Stimulated activated CD8-positive, alpha-beta memory T cell treated with anti-CD3 and anti-CD28 coated beads, Interleukin-12 subunit alpha, Interleukin-12 subunit beta, amount 100 ng/mL, for 4 hours (primary cell): ENCODE data around the gene PRR5L.
"Not testable (repeated sequence)": the region's sequence is repeated elsewhere in the genome, so short reads cannot be mapped to it uniquely, and the experiment has no call there.

Experiments
- DNase-seq: peaks from one replicate; pipeline ENCODE4 v3.0.0-alpha.2; 2020; ENCODE audit warnings: low read depth

Gene PRR5L

DNA sequence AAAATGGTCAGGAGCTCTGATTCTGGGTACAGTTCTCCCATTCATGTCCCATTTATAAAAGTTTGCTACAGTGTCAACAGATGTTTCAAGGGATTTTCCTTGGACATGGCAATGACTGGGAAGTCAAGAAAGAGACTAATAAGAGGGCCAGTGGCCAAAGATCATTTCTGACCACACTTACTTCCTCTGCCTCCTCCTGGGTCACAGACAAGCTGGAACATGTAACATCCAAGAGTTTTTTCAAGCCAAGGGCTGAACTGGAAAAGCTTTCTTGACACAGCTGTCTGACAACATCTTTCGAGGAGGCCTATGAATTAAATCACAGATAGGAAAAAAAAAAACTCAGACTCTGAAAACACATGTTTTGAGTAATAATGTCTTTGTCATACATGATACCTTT lies 15.6 kb upstream of the PRR5L start:
- no peak for DNase-seq

DNA sequence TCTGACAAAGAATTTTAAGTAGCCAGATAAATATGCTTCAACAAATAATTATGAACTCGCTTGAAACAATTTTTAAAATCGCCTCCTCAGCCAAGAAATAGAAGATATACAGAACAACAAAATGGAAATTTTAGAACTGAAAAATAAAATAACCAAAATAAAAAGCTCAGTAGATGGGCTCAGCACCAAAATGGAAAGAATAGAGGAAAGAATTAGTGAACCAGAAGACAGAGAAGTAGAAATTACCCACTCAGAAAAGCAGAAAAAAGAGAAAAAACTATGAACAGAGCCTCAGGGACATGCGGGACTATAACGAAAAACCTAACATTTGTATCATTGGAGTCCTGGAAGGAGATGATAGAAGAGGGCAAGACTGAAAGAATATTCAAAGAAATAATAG lies 14.2 kb upstream of the PRR5L start:
- no peak for DNase-seq

DNA sequence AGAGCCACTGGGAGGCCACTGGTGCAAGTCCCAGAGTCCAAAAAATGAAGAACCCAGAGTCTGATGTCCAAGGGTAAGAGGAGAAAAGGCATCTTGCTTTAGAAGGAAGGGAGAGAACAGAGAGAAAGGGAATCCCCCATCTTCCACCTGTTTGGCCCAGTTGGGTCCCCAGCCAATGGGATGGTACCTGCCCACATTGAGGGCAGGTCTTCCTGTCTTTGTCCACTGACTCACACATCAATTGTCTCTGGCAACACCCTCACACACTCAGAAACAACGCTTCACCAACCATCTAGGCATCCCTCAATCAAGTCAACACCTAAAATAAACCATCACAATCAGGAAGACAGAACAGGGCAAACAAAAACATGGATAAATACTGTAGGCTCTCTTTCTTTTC lies 13.2 kb upstream of the PRR5L start:
- no peak for DNase-seq

DNA sequence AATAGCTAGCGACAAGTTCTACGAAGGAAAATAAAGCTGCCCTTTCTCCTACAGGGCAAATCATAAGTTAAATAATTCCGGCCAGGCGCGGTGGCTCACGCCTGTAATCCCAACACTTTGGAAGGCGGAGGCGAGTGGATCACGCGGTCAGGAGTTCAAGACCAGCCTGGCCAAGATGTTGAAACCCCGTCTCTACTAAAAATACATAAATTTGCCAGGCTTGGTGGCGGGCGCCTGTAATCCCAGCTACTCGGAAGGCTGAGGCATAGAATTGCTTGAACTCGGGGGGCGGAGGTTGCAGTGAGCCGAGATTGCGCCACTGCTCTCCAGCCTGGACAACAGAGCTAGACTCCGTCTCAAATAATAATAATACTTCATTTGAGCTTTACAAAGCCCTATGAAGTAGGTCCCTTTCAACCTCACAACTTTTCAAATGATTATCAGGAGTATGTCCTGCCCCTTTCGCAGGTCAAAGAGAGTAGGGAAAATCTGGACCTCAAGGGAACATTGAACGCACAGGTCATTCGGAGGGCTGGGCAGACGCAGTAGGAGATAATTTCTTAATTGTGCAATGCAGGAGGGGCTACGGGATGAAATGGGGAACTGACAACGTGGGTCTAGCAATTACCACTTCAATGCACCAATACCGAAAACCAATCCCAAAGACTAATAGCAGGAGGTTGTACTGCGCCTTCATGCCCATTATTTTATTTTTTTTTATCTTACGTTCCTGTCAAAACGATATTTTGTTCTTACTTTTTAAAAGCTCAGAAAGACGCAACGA lies 7.5 kb upstream of the PRR5L start:
- DNase-seq: no peak

DNA sequence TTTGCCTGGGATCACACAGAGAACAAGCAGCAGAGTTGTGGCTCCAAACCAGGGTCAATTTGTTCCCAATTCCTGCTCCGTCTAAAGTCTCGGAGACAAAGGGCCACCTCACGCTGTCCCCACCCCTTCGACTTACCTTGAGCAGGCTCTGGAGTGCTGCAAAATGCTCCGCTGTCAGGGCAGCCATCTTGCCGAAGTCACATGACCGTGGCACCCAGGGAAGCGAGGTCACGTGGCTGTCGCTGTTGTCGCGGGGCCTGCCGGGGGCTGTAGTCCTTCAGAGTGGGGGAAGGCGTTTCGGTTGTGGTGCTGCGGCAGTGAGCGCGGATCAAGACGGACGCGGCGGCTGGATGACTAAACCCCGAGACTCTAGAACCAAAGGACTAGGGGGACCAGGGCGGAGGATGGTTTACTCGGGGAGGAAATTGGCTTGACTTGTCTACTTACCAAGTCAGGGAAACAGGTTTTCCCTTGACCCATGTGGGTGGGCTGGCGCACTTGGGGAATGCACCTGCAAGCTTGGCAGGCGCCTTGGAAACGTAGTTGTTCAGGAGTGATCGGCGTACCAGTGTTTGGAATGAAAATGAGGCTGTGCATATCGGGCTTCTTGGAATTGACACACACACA lies 6.7 kb upstream of the PRR5L start, which contains the start of gene COMMD9:
COMMD9 (minus strand) TSS at position 199 of the 627 bp plus-strand sequence; CDS start at position 187, 12 bp downstream.
- peak; percentile 87 for DNase-seq

DNA sequence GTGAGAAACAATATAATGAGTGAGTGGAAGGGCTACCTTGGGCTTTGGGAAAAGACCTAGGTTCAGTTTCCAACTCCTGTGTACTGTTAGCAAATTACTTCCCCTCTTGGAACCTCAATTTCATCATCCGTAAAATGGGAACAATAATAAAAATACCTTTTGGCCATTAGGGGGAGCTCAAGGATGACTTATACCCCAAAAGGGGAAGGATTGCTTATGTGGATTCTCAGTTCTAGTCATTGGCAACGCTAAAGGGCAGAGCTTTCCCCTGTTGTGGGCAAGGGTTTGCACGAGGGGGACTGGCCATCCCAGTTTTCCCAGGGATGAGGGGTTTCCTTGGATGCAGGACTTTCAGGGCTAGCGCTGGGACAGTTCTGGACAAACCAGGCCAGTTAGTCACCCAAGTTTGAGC lies 3.8 kb upstream of the PRR5L start:
- DNase-seq: no peak

DNA sequence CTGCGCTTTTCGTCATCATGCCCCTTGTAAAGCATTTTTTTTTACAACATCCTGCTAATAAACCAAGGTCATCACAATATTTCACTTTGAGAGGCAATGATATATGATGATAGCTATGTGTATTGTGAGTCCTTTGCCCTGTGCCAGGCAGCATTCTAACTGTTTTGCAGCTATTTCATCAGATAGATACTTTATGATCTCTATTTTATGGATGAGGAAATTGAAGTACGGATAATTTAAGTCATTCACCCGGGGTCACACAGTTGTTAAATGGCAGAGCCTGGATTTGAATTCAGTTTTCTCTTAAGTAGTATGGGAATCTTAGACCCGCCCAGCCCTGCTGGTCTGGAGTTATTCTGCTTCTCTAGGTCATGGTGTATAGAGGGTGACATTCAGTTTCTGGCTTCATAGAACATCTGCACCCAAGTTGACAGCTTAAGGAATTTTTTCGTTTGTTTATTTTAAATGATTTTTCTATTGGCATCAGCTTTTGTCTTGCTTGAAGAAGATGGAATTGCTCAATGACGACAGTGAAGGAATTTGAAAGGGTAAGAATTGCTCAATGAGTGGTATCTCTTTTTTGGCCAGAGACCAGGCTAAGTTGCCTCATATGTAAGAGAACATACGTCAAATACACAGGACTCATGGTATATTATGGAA lies 926 bp downstream of the PRR5L start:
- DNase-seq: no peak

DNA sequence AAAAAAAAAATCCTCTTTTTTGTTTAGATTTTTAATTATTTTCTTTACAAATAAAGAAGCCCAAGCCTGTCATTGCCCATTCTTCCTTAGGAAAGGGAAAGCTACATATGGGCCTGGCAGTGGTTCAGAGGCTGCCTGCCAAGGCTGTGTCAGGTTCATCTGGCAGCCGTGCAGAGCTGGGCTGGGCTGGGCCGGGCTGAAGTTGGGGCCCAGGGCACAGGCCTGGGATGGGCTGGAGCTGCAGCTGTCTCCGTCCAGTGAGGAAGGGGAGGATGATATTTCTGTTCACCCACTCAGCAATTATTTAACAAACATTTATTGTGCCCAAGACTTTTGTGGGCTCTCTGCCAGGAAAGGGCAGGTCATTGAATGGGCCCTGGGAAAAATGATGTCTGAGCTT lies 4.6 kb downstream of the PRR5L start:
- DNase-seq: no peak

DNA sequence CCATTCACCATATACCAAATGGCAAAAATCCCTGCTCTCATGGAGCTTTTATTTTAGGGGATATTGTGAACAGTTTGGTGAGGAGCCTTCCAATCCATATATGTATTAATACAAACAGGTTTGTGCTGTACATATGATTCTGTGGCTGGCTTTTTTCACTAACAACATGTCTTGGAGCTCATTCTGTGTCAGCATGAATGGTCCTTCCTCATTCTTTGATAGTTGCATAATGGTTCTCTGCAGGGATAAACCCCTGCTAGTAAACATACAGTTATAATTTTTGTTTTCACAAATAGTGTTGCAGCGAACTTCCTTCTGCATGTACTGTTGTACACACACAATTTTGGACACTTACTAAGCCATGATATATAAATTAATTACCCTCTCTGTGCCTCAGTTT lies 8.3 kb downstream of the PRR5L start:
- no peak for DNase-seq

DNA sequence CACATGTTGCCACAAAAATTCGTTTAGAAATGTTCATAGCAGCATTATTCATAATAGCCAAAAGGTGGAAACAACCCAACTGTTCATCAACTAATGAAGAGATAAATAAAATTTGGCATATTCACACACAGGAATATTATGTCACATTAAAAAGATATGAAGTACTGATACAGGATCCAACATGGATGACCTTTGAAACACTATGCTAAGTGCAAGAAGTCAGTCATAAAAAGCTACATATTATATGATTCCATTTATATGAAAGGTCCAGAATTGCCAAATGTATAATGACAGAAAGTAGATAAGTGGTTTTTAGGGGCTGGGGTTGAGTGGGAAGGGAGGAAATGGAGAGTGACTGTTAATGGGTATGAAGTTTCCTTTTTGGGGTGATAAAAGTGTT lies 9.0 kb downstream of the PRR5L start:
- DNase-seq: no peak

DNA sequence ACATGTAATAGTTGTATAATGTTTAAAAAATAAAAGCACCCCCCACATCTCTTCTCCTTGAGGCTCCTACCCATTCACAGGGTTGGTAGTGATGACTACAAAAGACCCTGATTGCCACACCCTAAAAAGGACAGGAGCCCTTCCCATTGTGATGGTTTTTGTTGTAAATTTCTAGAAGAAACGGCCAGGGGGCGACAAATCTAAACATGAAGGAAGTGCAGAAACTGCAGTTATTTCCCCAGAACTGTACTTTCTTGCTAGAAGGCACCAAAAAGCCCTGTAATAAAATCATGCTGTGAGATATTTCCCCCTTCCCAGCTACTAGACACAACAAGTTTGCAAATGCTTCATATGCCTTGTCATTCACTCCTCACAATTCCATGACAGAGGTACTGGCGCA lies 10.8 kb downstream of the PRR5L start:
- no peak for DNase-seq

DNA sequence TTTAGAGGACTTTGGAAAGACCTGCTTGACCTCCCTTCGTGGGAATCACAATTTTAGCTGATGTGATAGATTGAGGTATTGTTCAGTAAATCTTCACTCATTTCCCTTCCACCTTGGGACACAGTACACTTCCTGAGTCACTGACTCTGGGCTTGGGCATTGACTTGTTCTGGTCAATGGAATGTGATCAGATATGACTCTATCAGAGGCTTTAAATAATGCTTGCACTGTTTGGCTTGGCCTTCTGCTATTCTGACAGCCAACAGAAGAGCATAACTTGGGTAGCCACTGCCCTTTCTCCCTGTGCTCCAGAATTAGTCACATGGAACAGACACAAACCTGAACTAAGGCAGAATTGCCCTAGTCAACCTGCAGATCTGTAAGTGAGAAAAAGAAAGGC lies 12.5 kb downstream of the PRR5L start:
- no peak for DNase-seq

DNA sequence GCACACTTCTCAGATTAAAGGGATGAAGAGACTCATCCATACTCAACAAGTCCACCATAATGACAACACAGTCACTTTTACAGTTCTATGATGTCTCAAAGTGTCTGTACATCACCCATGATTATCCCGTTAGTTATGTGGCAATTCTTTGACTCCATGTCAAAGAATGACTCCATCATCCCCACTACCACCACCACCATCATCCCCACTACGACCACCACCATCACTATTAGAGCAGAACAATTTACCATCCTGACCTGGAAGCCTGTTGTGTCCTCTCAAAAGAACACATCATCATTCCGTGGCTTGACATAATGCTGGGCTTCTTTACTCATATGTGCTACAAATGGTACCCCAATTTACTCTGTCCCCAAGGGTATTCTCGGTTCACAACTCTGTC lies 13.7 kb downstream of the PRR5L start:
- no peak for DNase-seq

DNA sequence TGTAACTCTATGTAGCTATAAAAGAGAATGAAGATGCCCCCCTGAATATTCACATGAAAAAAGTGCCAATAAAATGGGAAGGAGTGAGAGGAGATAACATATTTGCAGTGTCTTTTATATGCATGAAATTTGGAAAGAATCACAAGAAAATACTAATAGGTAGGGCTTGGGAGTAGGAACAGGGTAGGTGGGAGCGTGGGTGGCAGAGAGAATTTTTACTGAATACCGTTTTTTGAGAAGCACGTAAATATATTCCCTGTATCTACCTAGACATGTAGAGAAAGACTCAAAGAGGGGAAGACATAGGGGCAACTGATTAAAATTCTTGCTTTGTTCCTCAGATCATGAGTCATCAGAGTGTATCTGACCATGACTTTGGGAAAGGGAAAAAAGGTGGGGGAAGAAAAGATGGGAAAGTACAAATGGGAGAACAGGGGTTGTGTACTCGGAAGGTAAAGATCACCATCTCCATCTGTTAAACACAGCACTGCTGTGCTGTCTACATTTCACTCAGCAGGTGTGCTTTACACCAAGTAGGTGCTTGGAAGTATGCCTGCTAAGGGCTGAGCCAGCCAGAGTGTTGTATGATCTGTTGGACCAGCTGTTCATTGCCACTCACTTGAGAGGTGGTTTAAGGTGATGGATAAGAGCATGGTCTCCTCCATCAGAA lies 16.0 kb downstream of the PRR5L start:
- DNase-seq: no peak

DNA sequence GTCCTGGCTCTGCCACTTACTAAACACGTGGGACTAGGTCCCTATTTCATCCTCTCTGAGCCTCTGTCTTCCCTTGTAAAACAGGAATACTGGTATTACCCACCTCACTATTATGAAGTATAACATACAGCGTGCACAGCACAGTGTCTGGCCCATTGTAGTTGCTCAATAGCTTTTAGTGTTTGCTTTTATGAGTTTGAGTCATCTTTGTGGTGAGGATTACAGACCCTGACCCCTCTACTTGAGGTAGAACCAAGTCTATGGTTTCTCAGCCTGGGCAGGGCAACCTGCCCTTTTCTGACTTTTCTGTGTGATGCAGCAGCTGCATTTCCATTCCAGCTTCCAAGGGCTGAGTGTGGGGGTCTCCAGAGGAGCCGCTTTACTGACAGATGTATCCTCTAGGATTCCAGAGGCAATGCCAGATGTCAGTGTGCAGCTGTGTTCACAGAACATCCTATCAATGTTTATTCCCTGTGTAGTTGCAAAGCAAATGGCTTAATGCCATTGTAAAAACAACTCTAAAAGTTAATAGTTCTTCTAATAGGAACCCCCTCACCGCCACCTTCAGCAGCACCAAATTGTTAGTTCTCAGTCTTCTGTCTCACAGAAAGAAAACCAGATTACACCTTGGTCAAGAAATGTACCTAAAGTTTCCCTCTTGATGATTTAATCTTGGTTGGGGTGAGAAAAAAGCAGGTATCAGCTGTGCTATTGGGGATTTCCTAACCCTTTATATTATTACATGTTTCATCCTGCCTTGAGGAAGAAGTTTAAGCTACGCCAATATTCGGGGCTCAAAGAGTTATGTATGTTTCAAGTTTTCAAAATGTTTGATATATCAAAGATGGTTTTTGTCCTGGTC lies 16.8 kb downstream of the PRR5L start:
- DNase-seq: no peak

DNA sequence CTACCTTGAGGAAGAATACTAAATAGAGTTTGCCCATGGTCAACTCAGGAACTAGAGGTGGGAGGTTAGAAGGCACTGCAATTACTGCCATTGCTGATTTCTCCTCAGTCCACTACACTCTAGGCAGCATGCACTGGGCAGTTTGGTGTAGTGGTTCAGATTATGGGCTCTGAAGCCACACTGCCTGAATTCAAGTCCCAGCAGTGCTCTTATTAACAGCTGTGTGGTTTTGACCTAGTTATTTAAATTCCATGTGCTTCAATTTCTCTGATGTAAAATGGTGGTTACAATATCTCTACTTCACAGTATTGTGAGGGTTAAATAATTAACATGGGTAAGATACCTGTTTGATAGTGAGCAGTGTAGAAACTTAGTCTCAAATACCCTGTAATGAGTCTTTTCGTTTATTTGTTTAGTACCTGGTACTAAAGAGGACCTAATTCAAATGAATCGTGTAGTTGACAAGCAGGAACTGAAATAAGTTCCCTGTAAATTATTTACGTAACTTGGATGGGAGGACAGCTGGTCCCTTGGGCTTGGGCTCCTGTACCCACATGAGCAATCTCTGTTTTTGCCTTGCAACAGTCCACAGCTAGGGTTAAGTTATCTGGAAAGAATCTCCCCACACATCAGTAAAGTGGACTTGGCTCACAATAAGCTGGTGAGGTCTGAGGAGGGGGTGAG lies 17.8 kb downstream of the PRR5L start:
- no peak for DNase-seq

DNA sequence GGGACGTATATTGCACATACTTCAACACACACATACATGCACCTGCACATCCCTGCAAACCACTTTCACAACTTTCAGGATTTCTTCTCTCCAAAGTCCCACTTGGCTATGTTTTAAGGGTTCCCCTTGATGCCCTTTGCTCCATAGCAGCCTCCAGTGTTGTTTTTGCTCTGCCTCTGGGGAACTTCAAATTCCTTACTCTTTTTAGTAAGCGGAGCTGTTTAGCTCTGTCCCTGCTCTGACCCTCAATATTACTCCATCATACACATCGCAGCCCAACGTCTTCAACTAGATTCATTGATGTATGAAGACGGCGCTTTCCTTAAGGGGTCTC lies 18.3 kb downstream of the PRR5L start:
- DNase-seq: no peak

DNA sequence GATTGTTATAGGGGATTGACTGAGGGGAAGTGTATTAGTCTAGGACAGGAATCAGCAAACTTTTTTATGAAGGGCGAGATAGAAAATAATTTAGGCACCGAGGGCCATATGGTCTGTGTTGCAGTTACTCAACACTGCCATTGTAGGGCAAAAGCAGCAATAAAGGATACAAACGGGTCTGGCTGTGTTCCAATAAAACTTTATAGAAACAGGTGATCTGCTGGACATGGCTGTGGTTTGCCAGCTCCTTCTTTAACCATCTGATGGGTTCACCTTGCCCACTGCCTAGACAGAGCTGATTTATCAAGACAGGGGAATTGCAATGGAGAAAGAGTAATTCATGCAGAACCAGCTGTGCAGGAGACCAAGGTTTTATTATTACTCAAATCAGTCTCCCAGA lies 20.0 kb downstream of the PRR5L start:
- DNase-seq: no peak

DNA sequence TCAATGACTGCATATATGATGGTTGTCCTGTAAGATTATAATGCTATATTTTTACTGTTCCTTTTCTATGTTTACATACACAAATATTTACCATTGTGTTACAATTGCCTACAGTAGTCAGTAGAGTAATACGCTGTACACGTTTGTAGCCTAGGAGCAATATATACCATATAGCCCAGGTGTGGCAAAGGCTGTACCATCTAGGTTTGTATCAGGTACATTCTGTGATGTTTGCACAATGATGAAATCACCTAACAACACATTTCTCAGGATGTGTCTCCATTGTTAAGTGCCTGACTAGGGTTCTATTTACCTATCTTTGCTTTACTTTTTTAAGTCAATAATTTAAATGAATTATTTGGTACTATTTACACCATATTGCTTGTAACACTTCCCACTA lies 21.9 kb downstream of the PRR5L start:
- no peak for DNase-seq

DNA sequence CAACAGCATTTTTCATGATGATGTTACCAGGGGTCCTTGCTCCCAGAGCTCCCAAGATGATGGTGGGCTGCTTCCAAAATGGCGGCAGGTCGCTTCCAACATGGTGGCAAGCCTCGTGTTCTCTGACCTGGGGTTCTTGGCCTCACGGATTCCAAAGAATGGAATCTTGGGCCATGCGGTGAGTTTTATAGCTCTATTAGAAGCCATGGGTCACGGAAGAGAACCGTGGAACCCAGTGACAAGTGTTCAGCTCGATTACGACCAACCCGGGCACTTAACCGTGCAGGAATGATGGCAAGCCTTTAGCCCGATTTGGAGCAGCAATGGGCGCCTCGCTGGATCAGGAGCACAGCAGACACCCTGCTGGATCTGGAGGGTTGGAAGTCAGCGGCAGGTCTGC lies 28.9 kb downstream of the PRR5L start:
- DNase-seq: not testable (repeated sequence)

DNA sequence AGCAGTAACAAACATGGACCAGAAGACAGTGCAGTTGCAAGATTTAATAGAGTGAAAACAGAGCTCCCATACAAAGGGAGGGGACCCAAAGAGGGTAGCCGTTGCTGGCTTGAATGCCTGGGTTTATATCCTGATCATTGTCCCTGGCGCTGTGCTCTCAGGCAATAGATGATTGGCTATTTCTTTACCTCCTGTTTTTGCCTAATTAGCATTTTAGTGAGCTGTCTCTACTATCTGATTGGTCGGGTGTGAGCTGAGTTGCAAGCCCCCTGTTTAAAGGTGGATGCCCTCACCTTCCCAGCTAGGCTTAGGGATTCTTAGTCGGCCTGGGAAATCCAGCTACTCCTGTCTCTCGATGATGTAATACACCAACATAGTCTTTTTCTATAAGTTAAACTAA lies 29.3 kb downstream of the PRR5L start:
- not testable (repeated sequence) for DNase-seq
